ENCODE measurements around the gene MDP1.

MDP1 gene

GRCh38 chr14:24171422-24172260 is 44.2 kb downstream of the MDP1 start, which contains the start of gene REC8:
REC8 (plus strand) TSS chr14:24172080; CDS start chr14:24172553, 473 bp downstream.
- H3K9ac ChIP-seq (ENCODE audit: low read depth in 1 of 2, low read length in 2 of 2): peak within 1 kb of the TSS in 1 of 2 donors; percentile 16
- peak within 1 kb of the TSS; percentile 10 for H3K27ac ChIP-seq (ENCODE audit: low read depth, low read length)
- peak within 1 kb of the TSS; percentile 0 to 57 for H3K4me3 ChIP-seq (ENCODE audit: low read depth in 1 of 2, low read length in 2 of 2)
- no peaks in the 10 kb centered on the region for H3K4me1 ChIP-seq (ENCODE audit: control insufficient read depth in 1 of 2, insufficient read depth in 2 of 2, low read length in 2 of 2)
- H3K9me3 ChIP-seq (ENCODE audit: control insufficient read depth in 1 of 2, low read length in 2 of 2): no peaks in the 10 kb centered on the region
- no peaks in the 10 kb centered on the region for H3K27me3 ChIP-seq (ENCODE audit: control insufficient read depth in 1 of 2, insufficient read depth in 2 of 2, low read length in 2 of 2)
- peaks cover 27 to 44% of the 10 kb centered on the region in 2 donors for H3K36me3 ChIP-seq (ENCODE audit: control insufficient read depth in 1 of 2, insufficient read depth in 2 of 2, low read length in 2 of 2)

GRCh38 chr14:24167469-24168114 is 48.3 kb downstream of the MDP1 start:
- peaks cover 8 to 16% of the 10 kb centered on the region in 2 donors for H3K4me1 ChIP-seq (ENCODE audit: control insufficient read depth in 1 of 2, insufficient read depth in 2 of 2, low read length in 2 of 2)
- no peak overlapping the region for H3K9ac ChIP-seq (ENCODE audit: low read depth in 1 of 2, low read length in 2 of 2)
- peaks cover 52 to 62% of the 10 kb centered on the region in 2 donors for H3K36me3 ChIP-seq (ENCODE audit: control insufficient read depth in 1 of 2, insufficient read depth in 2 of 2, low read length in 2 of 2)
- no peaks in the 10 kb centered on the region for H3K9me3 ChIP-seq (ENCODE audit: control insufficient read depth in 1 of 2, low read length in 2 of 2)
- H3K27ac ChIP-seq (ENCODE audit: low read depth, low read length): no peak overlapping the region
- H3K4me3 ChIP-seq (ENCODE audit: low read depth in 1 of 2, low read length in 2 of 2): no peak overlapping the region
- H3K27me3 ChIP-seq (ENCODE audit: control insufficient read depth in 1 of 2, insufficient read depth in 2 of 2, low read length in 2 of 2): no peaks in the 10 kb centered on the region

GRCh38 chr14:24165785-24166184 is 50.1 kb downstream of the MDP1 start:
- Histone ChIP-seq H3K27me3 (ENCODE audit: control insufficient read depth in 1 of 2, insufficient read depth in 2 of 2, low read length in 2 of 2) (no peaks in the 10 kb centered on the region), H3K36me3 (ENCODE audit: control insufficient read depth in 1 of 2, insufficient read depth in 2 of 2, low read length in 2 of 2) (peaks cover 51 to 56% of the 10 kb centered on the region in 2 donors), H3K4me1 (ENCODE audit: control insufficient read depth in 1 of 2, insufficient read depth in 2 of 2, low read length in 2 of 2) (peaks cover 18 to 27% of the 10 kb centered on the region in 2 donors), H3K9me3 (ENCODE audit: control insufficient read depth in 1 of 2, low read length in 2 of 2) (no peaks in the 10 kb centered on the region), H3K27ac (ENCODE audit: low read depth, low read length) (no peak overlapping the region), H3K4me3 (ENCODE audit: low read depth in 1 of 2, low read length in 2 of 2) (no peak overlapping the region), H3K9ac (ENCODE audit: low read depth in 1 of 2, low read length in 2 of 2) (no peak overlapping the region)

GRCh38 chr14:24164518-24164991 is 51.3 kb downstream of the MDP1 start:
- no peak overlapping the region for H3K9ac ChIP-seq (ENCODE audit: low read depth in 1 of 2, low read length in 2 of 2)
- peaks cover 60 to 66% of the 10 kb centered on the region in 2 donors for H3K36me3 ChIP-seq (ENCODE audit: control insufficient read depth in 1 of 2, insufficient read depth in 2 of 2, low read length in 2 of 2)
- H3K27ac ChIP-seq (ENCODE audit: low read depth, low read length): no peak overlapping the region
- no peak overlapping the region for H3K4me3 ChIP-seq (ENCODE audit: low read depth in 1 of 2, low read length in 2 of 2)
- H3K27me3 ChIP-seq (ENCODE audit: control insufficient read depth in 1 of 2, insufficient read depth in 2 of 2, low read length in 2 of 2): no peaks in the 10 kb centered on the region
- H3K4me1 ChIP-seq (ENCODE audit: control insufficient read depth in 1 of 2, insufficient read depth in 2 of 2, low read length in 2 of 2): peaks cover 24 to 34% of the 10 kb centered on the region in 2 donors
- no peaks in the 10 kb centered on the region for H3K9me3 ChIP-seq (ENCODE audit: control insufficient read depth in 1 of 2, low read length in 2 of 2)
